HepG2 (cell line): Measurements from ENCODE around the gene ICE1. TPM values are rescaled to one million over a fixed set of nuclear protein-coding genes. Genes with fewer than 3 reads are reported as not detected.

Experiments
- ATAC-seq: fragments of 200-7000 bp; cut with Tn5 transposase; 3 replicates; pipeline ENCODE4 v1.9.1; 2020; ENCODE audit warnings: mild to moderate bottlenecking, moderate library complexity
- BruUV-seq: library from RNA; stranded (reverse); fragments of 400-500 nt; replicated peaks from 2 replicates; lab custom pipeline; 2021; lab: Mats Ljungman, UMichigan
- CTCF ChIA-PET: fragments of 300-600 bp; formaldehyde crosslinking; extraction: SDS; loops from one replicate; lab custom pipeline; 2021; ENCODE audit warnings: low total read pairs, inconsistent platforms, low intra/inter-chr PET ratio; lab: Yijun Ruan, JAX
- POLR2A ChIA-PET: fragments of 350-600 bp; sonication (Branson Sonifier 250); formaldehyde crosslinking; loops from one replicate; lab custom pipeline; 2020; ENCODE audit warnings: antibody characterized with exemption, inconsistent platforms; lab: Yijun Ruan, JAX
- DNase-seq: peaks from one replicate; pipeline ENCODE4 v3.0.0-alpha.2; 2015; ENCODE audit warnings: low spot score
- FAIRE-seq: peaks from 3 replicates; lab custom pipeline; 2011; peaks lifted over from hg19 to GRCh38; lab: Jason Lieb, UNC
- H2AFZ ChIP-seq: one replicate; pipeline ENCODE4 v1.6.1; 2011; ENCODE audit warnings: low read length, inconsistent platforms
- H3K27ac ChIP-seq: fragments of 300-600 bp; 3 replicates; pipeline ENCODE4 v1.8.0; 2011; ENCODE audit warnings: mixed run types, mild to moderate bottlenecking, mixed read lengths, low read length, inconsistent platforms; ENCODE audit not compliant: insufficient read depth; ENCODE audit errors: extremely low read length
- H3K27me3 ChIP-seq, 2 experiments: fragments of 200-600 bp in 1 of 2; 2 replicates in 1 of 2; 3 replicates in 1 of 2; pipeline versions ENCODE4 v1.6.0 to v1.8.0; 2011; ENCODE audit warnings: low read length in 2 of 2, mild to moderate bottlenecking in 2 of 2, moderate library complexity in 2 of 2, inconsistent platforms in 1 of 2; ENCODE audit not compliant: insufficient read depth in 2 of 2, control insufficient read depth in 1 of 2
- H3K36me3 ChIP-seq, 2 experiments: fragments of 200-600 bp in 1 of 2; replicated peaks in 1 of 2; 2 replicates in 1 of 2; 3 replicates in 1 of 2; pipeline versions ENCODE4 v1.5.1 to v1.8.0; 2011; ENCODE audit warnings: low read length in 2 of 2, inconsistent platforms in 1 of 2; ENCODE audit not compliant: insufficient read depth in 2 of 2, control insufficient read depth in 1 of 2
- H3K4me1 ChIP-seq: 2 replicates; pipeline ENCODE4 v1.5.1; 2012; ENCODE audit warnings: low read length, inconsistent platforms; ENCODE audit not compliant: insufficient read depth
- H3K4me2 ChIP-seq: 2 replicates; pipeline ENCODE4 v1.6.0; 2011; ENCODE audit warnings: low read depth, low read length, inconsistent platforms
- H3K4me3 ChIP-seq, 3 experiments: fragments of 200-600 bp in 1 of 3; sonication (generic), shearing (Covaris generic) in 1 of 3; replicated peaks in 1 of 3; 2 replicates each; pipeline ENCODE4 v1.5.1; 2011 to 2016; ENCODE audit warnings: low read length in 3 of 3, inconsistent platforms in 2 of 3, low read depth in 2 of 3, mild to moderate bottlenecking in 2 of 3, control low read depth in 1 of 3, mixed read lengths in 1 of 3; ENCODE audit not compliant: insufficient read depth in 1 of 3
- H3K79me2 ChIP-seq: one replicate; pipeline ENCODE4 v1.6.1; 2011; ENCODE audit warnings: low read length, inconsistent platforms; ENCODE audit not compliant: insufficient read depth
- H3K9ac ChIP-seq: 2 replicates; pipeline ENCODE4 v1.6.0; 2011; ENCODE audit warnings: mild to moderate bottlenecking, low read depth, low read length, inconsistent platforms; ENCODE audit not compliant: insufficient read depth
- H3K9me3 ChIP-seq: 2 replicates; pipeline ENCODE4 v1.5.1; 2012; ENCODE audit warnings: mild to moderate bottlenecking, low read length
- H4K20me1 ChIP-seq: 2 replicates; pipeline ENCODE4 v1.6.0; 2011; ENCODE audit warnings: inconsistent platforms, mild to moderate bottlenecking, low read length, moderate library complexity; ENCODE audit not compliant: insufficient read depth
- SMARCE1 ChIP-seq: fragments of 450-650 bp; IDR thresholded peaks from 2 replicates; pipeline ENCODE4 v1.6.1; 2017; ENCODE audit warnings: borderline replicate concordance
- TMF1 ChIP-seq: sonication (generic); formaldehyde crosslinking; IDR thresholded peaks from 2 replicates; pipeline ENCODE4 v1.8.1; 2022; ENCODE audit warnings: low read depth, missing genetic modification reagents
- ZNF230 ChIP-seq: sonication (generic); formaldehyde crosslinking; IDR thresholded peaks from 2 replicates; pipeline ENCODE4 v1.4.0; 2020; ENCODE audit warnings: mild to moderate bottlenecking, missing genetic modification reagents
- WGBS: methylation state at CpG from one replicate; pipeline ENCODE4 v1.1.6; 2017; ENCODE audit warnings: low lambda C conversion rate; 5-methylcytosine and 5-hydroxymethylcytosine counted together
- in situ Hi-C: cut with HindIII; loops from 2 replicates; pipeline ENCODE4 v1.10.0; 2017; ENCODE audit warnings: low pct_unique_long_range_greater_than_20kb; ENCODE audit not compliant: extremely low pct_ligation_motif_present
- intact Hi-C: fragments of 100-400 bp; cut with micrococcal nuclease; formaldehyde crosslinking; loops from one replicate; pipeline ENCODE4 v1.10.0; 2022; ENCODE audit not compliant: unreplicated experiment
- polyA plus RNA-seq, 8 experiments: library from polyadenylated mRNA; depleted of rRNA in 3 of 8; stranded (reverse) in 7 of 8; unstranded in 1 of 8; fragments of >200 nt; fragmentation: Illumina TruSeq in 4 of 8; extraction: Trizol in 4 of 8; gene quantifications; 2 replicates each; pipeline versions ENCODE4 v1.2.1 to v1.2.3, GENCODE V29; 2011 to 2016; ENCODE audit warnings: low read depth in 4 of 8, missing spikeins in 1 of 8, mixed read lengths in 1 of 8; ENCODE audit not compliant: insufficient read depth in 1 of 8
- total RNA-seq, 5 experiments: library from RNA; depleted of rRNA; stranded (reverse); fragments of >200 nt; fragmentation: Illumina TruSeq; extraction: Trizol; gene quantifications; 2 replicates each; pipeline ENCODE4 v1.2.3, GENCODE V29; 2016; ENCODE audit warnings: low read depth in 1 of 5
- TF ChIP-seq, protein P1 (sequence below): sonication (generic); formaldehyde crosslinking; IDR thresholded peaks from 2 replicates; pipeline ENCODE4 v1.9.0; 2021; ENCODE audit warnings: mild to moderate bottlenecking, missing genetic modification reagents

ICE1 gene
- total and polyA plus RNA-seq, 2 of the 13 experiments (the other 11 are each of a cell fraction or from before 2014, with no cell fraction given): 9.1 to 27.6 TPM

DNA sequence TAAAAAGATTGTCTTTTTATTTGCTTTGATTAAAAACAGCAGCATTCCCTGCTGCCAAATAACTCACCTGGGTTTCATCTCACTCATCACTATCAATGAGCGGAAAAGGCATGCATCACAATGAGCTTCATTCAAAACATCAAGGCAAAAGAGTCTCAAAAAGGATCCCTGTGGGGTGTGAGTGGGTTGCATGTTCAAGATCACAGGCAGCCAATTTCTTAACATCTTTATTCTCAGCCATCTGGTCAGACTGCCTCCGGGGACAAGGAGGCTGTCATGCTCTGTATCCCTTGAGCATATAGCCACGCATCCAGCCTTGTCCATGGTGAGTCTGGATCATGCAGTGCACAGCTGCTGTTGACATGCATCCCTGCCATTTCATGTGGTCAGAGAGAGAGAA lies 117.1 kb downstream of the ICE1 start:
- CTCF ChIA-PET: no interaction called here
- in situ Hi-C loops: no loop called here
- 28% methylated on average over 2 of the region's 3 CpGs for WGBS

More for the DNA sequence above, 117.1 kb downstream of the ICE1 start:
- POLR2A ChIA-PET: no interaction called here
- H3K79me2 ChIP-seq: no peaks in the 10 kb centered on the region
- H3K4me2 ChIP-seq: no peak overlapping the region
- no peaks in the 10 kb centered on the region for H3K36me3 ChIP-seq
- H3K4me1 ChIP-seq: peaks cover 8% of the 10 kb centered on the region
- TF ChIP-seq ZNF230 (CRISPR knock-in tag): no peak
- TF ChIP-seq, protein P1, sequence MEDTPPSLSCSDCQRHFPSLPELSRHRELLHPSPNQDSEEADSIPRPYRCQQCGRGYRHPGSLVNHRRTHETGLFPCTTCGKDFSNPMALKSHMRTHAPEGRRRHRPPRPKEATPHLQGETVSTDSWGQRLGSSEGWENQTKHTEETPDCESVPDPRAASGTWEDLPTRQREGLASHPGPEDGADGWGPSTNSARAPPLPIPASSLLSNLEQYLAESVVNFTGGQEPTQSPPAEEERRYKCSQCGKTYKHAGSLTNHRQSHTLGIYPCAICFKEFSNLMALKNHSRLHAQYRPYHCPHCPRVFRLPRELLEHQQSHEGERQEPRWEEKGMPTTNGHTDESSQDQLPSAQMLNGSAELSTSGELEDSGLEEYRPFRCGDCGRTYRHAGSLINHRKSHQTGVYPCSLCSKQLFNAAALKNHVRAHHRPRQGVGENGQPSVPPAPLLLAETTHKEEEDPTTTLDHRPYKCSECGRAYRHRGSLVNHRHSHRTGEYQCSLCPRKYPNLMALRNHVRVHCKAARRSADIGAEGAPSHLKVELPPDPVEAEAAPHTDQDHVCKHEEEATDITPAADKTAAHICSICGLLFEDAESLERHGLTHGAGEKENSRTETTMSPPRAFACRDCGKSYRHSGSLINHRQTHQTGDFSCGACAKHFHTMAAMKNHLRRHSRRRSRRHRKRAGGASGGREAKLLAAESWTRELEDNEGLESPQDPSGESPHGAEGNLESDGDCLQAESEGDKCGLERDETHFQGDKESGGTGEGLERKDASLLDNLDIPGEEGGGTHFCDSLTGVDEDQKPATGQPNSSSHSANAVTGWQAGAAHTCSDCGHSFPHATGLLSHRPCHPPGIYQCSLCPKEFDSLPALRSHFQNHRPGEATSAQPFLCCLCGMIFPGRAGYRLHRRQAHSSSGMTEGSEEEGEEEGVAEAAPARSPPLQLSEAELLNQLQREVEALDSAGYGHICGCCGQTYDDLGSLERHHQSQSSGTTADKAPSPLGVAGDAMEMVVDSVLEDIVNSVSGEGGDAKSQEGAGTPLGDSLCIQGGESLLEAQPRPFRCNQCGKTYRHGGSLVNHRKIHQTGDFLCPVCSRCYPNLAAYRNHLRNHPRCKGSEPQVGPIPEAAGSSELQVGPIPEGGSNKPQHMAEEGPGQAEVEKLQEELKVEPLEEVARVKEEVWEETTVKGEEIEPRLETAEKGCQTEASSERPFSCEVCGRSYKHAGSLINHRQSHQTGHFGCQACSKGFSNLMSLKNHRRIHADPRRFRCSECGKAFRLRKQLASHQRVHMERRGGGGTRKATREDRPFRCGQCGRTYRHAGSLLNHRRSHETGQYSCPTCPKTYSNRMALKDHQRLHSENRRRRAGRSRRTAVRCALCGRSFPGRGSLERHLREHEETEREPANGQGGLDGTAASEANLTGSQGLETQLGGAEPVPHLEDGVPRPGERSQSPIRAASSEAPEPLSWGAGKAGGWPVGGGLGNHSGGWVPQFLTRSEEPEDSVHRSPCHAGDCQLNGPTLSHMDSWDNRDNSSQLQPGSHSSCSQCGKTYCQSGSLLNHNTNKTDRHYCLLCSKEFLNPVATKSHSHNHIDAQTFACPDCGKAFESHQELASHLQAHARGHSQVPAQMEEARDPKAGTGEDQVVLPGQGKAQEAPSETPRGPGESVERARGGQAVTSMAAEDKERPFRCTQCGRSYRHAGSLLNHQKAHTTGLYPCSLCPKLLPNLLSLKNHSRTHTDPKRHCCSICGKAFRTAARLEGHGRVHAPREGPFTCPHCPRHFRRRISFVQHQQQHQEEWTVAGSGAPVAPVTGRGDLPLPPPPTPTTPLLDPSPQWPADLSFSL (CRISPR knock-in tag): no peak
- no peak for TF ChIP-seq SMARCE1
- no peak for TF ChIP-seq TMF1
- TF ChIP-seq, all 625 proteins: peak for 0
- H2AFZ ChIP-seq: no peak overlapping the region
- H4K20me1 ChIP-seq: no peaks in the 10 kb centered on the region
- no peak for ATAC-seq
- FAIRE-seq: no peak
- no peaks in the 10 kb centered on the region for H3K9me3 ChIP-seq
- no peak overlapping the region for H3K9ac ChIP-seq
- peaks cover 1 to 29% of the 10 kb centered on the region in 2 experiments; a peak in 4 of 5 replicates for H3K27me3 ChIP-seq
- intact Hi-C loops: no loop called here
- DNase-seq: no peak
- no peak overlapping the region for H3K4me3 ChIP-seq
- H3K27ac ChIP-seq: no peak overlapping the region
- BruUV-seq: no TSS peak
